Measurements from ENCODE around the gene RLN1.

DNA sequence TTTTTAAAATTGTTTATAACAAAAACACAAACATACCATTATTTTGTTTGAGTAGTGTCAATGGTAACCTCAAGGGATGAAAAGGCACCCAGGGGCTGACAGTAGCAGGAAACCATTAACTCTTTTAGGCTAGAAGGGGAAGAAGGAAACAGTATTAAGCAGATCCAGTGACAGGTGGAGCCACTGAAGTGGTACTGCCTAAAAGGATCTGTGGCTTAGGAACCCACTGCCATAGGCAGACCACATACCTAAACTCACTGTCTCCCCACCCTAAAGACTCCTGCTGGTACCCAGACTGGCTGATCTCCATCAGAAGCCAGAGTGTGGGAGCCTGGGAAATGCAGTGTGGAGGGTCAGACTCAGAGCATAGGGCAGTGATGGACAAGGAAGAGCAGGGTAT, 13.5 kb downstream of the RLN1 start:
- TF ChIP-seq POLR2AphosphoS5 (IDR thresholded peaks at IDR 0.05; ENCODE audit: low read depth) = no peak
- TF ChIP-seq, protein P1, sequence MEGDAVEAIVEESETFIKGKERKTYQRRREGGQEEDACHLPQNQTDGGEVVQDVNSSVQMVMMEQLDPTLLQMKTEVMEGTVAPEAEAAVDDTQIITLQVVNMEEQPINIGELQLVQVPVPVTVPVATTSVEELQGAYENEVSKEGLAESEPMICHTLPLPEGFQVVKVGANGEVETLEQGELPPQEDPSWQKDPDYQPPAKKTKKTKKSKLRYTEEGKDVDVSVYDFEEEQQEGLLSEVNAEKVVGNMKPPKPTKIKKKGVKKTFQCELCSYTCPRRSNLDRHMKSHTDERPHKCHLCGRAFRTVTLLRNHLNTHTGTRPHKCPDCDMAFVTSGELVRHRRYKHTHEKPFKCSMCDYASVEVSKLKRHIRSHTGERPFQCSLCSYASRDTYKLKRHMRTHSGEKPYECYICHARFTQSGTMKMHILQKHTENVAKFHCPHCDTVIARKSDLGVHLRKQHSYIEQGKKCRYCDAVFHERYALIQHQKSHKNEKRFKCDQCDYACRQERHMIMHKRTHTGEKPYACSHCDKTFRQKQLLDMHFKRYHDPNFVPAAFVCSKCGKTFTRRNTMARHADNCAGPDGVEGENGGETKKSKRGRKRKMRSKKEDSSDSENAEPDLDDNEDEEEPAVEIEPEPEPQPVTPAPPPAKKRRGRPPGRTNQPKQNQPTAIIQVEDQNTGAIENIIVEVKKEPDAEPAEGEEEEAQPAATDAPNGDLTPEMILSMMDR (conservative IDR thresholded peaks at IDR 0.05; ENCODE audit: low read depth in 2 of 2) = no peak
- TF ChIP-seq, protein P2, sequence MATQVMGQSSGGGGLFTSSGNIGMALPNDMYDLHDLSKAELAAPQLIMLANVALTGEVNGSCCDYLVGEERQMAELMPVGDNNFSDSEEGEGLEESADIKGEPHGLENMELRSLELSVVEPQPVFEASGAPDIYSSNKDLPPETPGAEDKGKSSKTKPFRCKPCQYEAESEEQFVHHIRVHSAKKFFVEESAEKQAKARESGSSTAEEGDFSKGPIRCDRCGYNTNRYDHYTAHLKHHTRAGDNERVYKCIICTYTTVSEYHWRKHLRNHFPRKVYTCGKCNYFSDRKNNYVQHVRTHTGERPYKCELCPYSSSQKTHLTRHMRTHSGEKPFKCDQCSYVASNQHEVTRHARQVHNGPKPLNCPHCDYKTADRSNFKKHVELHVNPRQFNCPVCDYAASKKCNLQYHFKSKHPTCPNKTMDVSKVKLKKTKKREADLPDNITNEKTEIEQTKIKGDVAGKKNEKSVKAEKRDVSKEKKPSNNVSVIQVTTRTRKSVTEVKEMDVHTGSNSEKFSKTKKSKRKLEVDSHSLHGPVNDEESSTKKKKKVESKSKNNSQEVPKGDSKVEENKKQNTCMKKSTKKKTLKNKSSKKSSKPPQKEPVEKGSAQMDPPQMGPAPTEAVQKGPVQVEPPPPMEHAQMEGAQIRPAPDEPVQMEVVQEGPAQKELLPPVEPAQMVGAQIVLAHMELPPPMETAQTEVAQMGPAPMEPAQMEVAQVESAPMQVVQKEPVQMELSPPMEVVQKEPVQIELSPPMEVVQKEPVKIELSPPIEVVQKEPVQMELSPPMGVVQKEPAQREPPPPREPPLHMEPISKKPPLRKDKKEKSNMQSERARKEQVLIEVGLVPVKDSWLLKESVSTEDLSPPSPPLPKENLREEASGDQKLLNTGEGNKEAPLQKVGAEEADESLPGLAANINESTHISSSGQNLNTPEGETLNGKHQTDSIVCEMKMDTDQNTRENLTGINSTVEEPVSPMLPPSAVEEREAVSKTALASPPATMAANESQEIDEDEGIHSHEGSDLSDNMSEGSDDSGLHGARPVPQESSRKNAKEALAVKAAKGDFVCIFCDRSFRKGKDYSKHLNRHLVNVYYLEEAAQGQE (IDR thresholded peaks at IDR 0.05; ENCODE audit: unreplicated experiment) = no peak
- no peak for TF ChIP-seq EZH2 (IDR thresholded peaks at IDR 0.05; ENCODE audit: low read depth, unreplicated experiment)
- TF ChIP-seq, protein P3, sequence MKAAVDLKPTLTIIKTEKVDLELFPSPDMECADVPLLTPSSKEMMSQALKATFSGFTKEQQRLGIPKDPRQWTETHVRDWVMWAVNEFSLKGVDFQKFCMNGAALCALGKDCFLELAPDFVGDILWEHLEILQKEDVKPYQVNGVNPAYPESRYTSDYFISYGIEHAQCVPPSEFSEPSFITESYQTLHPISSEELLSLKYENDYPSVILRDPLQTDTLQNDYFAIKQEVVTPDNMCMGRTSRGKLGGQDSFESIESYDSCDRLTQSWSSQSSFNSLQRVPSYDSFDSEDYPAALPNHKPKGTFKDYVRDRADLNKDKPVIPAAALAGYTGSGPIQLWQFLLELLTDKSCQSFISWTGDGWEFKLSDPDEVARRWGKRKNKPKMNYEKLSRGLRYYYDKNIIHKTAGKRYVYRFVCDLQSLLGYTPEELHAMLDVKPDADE (IDR thresholded peaks at IDR 0.05) = no peak
- TF ChIP-seq EZH2phosphoT487 (IDR thresholded peaks at IDR 0.05; ENCODE audit: unreplicated experiment) = no peak
